Measurements from ENCODE around the gene CPNE5. TPM values are rescaled to one million over a fixed set of nuclear protein-coding genes. Genes with fewer than 3 reads are reported as not detected.

The CPNE5 gene
- total RNA-seq, 1 donor from 2014 or later = 10.9 TPM

DNA sequence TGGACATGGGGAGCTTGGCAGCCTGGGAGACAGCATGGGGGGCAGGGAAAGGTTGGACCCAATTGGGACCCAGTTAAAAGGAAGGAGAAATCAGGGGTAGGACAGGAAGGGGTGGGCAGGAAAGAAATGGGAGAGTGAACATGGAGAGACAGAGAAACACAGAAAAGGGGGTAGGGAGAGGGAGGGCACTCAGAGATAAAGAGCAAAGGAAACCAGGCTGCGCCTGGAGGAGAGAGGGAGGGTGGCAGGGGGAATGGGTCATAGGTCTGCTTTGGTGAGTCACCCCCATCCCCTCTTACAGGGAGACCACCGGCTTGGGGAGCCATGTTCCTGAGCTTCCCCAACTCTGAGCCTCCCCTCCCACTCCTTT, 95.0 kb downstream of the CPNE5 start:
- intact Hi-C loops (cut with DNase I) = no loop called here
- DNase-seq (ENCODE audit: missing footprints) = no peak

DNA sequence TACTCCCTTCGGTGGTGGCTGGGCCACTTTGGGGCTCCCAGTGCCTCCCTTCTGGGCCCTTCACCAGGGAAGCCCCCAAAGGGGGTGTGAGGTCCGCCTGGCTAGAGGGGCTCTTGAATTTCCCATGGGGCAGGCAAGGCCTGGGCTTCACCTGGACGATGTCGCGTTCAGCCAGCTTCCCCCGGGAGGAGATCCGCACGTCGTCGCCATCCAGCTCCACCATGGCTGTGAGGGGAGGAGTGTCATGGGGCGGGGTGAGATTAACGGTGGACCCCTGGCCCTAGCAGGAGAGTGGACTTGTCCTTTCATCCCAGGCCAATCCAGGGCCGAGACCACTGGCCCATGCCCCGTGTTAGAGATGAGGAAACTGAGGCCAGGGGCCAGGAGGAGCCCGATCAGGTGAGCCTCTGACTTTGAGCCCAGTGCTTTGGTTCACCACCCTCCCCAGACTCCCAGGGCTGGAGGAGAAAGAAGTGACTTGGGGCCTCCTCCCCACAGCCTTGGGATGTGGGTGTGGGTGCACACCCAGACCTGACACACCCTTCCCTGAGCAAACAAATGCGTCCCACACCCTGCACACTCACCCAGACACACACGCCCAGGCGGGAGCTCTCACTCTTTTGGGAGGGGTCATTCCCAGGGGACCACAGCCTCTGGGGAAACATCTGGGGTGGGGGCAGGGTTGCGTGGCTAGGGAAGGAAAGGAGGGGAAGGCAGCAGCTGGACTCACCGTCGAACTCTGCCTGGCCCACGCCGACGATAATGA, 95.5 kb downstream of the CPNE5 start:
- ATAC-seq (no peak), DNase-seq (ENCODE audit: missing footprints) (no peak)
- intact Hi-C loops (cut with DNase I) = no loop called here

More for the DNA sequence above, 95.0 kb downstream of the CPNE5 start:
- no peak for ATAC-seq

- intact Hi-C loops (cut with DNase I) = no loop called here
- DNase-seq (ENCODE audit: missing footprints) (no peak), ATAC-seq (no peak)
Measured at GRCh38 chr6:36743032-36743431, 96.2 kb downstream of the CPNE5 start.

DNA sequence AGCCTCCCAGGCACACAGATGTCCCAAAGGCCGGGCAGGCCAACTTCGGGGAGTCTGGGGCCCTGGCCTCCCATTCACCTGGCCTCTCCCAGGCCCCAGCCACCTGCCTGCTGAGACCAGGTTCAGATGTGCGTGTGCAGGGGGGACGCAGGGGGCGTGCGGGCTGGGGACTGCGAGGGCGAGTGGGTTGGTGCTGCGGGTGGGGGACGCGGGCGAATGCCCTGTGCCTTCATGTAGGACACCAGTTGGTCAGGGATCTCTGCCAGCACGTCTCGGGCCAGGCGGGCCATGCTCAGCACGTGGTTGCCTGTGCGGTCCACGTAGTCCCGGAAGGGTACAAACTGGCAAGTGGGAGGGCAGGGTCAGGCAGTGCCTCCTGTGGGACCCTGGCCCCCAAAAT, 97.1 kb downstream of the CPNE5 start:
- no peak for ATAC-seq
- intact Hi-C loops (cut with DNase I) = no loop called here
- no peak for DNase-seq (ENCODE audit: missing footprints)

DNA sequence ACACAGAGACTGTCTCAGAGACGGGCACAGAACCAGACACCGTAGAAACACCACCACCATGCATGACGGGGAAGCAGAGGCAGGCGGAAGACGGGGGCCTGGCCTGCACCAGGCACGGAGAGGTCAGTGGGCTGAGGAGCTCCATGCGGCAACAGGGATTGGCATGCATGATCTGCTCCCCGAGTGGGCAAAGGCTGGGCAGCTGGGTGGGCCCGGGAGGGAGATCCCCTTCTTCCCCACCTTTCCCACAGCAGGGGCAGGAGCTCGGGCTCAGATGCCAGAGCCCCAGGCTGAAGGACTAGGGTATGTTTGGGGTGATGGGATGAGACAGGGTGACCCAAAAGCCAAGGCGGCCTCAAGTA, 98.4 kb downstream of the CPNE5 start:
- ATAC-seq (no peak), DNase-seq (ENCODE audit: missing footprints) (no peak)
- intact Hi-C loops (cut with DNase I) = no loop called here

- no peak for DNase-seq (ENCODE audit: missing footprints)
- ATAC-seq = no peak
- intact Hi-C loops (cut with DNase I) = no loop called here
Measured at GRCh38 chr6:36739947-36740817, 99.1 kb downstream of the CPNE5 start.

- ATAC-seq (no peak), DNase-seq (ENCODE audit: missing footprints) (no peak)
- intact Hi-C loops (cut with DNase I) = no loop called here
Measured at GRCh38 chr6:36738108-36738507, 101.1 kb downstream of the CPNE5 start.

DNA sequence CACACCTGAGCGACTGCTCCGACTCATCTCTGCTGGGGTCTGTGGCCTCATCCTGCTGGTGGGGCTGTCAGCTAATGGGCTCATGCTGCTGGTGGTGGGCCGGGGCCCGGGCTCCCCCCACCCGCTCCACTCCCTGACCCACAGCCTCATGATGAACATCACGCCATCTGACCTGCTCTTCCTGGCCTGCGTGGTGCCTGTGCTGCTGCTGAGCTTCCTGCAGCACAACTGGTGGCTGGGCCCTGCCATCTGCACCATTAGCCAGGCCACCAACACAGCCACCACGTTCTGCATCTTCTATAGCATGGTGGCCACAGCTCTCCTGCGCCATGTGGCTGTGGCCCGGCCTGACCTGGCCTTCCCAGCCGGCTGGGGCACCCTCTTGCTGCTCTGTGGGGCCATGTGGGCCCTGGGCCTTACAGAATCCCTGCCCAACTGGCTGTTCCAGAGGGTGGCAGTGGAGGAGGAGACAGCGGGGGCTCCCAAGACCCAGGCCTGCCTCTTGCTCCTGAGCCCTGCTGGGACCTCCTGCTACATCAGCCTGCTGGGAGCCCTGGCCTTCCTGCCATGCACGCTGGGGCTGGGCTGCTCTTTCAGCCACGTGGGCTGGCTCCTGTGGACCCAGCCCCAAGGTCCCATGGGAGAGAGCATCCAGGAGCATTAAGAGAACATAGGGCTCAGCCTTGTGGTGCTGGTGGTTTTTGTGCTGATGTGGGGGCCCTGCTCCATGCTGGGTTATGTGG, 102.0 kb downstream of the CPNE5 start:
- DNase-seq (ENCODE audit: missing footprints) = no peak
- ATAC-seq = no peak
- intact Hi-C loops (cut with DNase I) = no loop called here

GRCh38 chr6:36735110-36736071, 103.9 kb downstream of the CPNE5 start:
- peak; percentile 88 for DNase-seq (ENCODE audit: missing footprints)
- peak; percentile 92 for ATAC-seq
- intact Hi-C loops (cut with DNase I) = loop anchor here (2.0 kb wide), 1 partner anchor 55 kb away; no protein-coding TSS in a partner anchor

GRCh38 chr6:36734486-36735060, 104.7 kb downstream of the CPNE5 start:
- ATAC-seq = no peak
- intact Hi-C loops (cut with DNase I) = loop anchor here (2.0 kb wide), 1 partner anchor 54 kb away; no protein-coding TSS in a partner anchor
- DNase-seq (ENCODE audit: missing footprints) = no peak

DNA sequence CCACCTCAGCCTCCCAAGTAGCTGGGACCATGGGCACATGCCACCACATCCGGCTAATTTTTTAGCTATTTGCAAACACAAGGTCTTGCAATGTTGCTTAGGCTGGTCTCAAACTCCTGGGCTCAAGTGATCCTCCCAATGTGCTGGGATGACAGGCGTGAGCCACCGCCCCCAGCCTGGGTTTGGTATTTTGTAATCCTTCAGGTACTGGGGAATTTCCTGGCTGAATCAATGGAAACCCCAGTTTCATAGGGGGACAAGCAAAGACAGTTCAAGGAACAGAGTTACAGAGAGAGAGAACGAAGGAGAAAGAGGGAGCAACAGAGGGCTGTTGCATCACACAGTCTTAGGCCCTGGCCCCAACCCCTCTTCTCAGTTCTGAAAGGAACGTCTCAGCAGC, 105.9 kb downstream of the CPNE5 start:
- ATAC-seq (no peak), DNase-seq (ENCODE audit: missing footprints) (no peak)
- intact Hi-C loops (cut with DNase I) = no loop called here

DNA sequence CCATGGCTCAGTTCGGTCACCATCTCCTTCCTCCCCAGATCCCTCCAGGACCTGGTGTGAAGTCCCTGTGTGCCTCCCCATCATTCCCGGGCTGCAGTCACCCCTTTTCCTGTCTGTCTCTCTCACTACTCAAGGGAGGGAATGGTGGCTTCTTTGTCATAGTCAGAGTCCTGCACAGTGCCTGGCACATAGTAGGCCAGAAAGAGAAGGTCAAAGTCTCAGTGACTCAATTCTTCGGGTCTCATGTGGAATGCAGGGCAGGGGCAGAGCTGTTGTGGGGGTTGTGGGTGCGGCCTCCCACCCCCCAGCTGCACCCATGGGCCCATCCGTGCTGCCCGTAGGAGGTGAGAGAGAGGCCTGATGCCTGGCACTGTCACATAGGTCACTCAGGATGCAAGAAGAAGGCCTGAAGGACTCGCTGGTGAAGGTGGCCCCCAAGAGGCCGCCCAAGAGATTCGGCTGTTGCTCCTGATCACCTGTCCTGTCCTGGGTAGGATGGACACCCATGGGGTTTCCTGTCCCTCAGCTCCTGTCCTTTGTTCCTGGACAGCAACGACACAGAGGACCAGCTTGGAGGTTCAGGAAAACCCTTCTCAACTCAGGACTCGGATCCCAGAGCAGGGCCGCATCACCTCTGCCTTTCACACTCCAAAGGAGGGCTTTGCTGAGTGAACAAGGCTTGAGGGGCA, 107.5 kb downstream of the CPNE5 start:
- no peak for ATAC-seq
- intact Hi-C loops (cut with DNase I) = no loop called here
- DNase-seq (ENCODE audit: missing footprints) = no peak

GRCh38 chr6:36730424-36731380, 108.5 kb downstream of the CPNE5 start:
- intact Hi-C loops (cut with DNase I) = no loop called here
- DNase-seq (ENCODE audit: missing footprints) (no peak), ATAC-seq (no peak)

DNA sequence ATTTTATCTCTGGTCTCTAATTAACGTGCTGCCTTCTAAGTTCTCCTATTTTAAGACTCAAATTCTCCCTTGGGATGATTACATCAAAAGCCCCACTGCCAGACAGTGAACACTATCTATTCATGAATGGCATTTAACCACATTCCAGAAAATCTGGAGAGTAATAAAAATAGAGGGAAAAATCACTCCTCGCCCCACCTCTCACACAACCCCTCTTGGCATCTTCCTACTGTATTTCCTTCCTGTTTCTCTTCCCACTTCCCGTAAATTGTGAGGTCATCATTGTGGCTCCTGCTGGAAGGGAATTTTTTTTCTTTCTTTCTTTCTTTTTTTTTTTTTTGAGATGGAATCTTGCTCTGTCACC, 110.1 kb downstream of the CPNE5 start:
- intact Hi-C loops (cut with DNase I) = no loop called here
- no peak for ATAC-seq

DNA sequence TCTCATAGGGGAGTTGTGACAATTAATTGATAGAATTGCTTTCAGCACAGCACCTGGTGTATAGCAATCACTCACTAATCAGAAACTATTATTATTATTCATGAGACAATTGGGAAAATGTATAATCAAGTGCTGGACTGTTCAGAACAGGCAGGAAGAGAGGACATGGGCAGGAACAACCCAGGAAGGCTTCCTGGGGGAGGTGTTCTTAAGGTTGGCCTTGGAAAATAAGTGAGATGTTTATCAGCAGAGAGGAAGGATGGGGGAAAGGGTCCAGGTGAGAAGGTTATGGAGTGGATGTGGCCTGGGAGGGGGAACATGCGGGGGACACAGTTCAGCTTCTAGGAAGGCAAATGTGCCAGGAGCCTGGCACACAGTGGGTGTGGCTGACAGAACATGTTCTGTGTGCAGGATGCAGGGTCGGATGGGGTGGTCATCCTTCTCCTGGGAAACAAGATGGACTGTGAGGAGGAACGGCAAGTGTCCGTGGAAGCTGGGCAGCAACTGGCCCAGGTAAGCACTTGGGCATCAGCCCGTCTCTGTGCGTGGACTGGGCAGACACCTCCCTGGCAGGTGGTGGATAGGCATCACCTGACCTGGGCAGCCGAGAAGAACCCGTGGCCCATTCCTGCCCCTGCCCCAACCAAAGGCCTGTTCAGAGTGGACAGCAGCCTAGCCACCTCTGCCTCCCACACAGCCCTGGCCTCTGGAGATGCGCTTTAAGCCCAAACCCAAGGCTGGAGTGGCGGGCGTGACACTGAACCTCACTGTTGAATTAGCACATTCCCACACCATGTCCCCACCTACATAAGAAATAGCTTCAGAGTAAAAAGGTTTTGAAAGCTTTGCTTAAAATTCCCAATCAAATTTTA, 110.7 kb downstream of the CPNE5 start:
- intact Hi-C loops (cut with DNase I) = no loop called here
- DNase-seq (ENCODE audit: missing footprints) = no peak
- peak; percentile 24 for ATAC-seq

More for the DNA sequence above, 110.1 kb downstream of the CPNE5 start:
- no peak for DNase-seq (ENCODE audit: missing footprints)
